Measurements from ENCODE around the gene RETREG3. TPM values are rescaled to one million over a fixed set of nuclear protein-coding genes. Genes with fewer than 3 reads are reported as not detected.

The RETREG3 gene
- total and polyA plus RNA-seq, 9 of the 15 experiments (the other 6 are each of a cell fraction or from before 2014, with no cell fraction given) = 4.1 to 39.0 (median 16.9) TPM

DNA sequence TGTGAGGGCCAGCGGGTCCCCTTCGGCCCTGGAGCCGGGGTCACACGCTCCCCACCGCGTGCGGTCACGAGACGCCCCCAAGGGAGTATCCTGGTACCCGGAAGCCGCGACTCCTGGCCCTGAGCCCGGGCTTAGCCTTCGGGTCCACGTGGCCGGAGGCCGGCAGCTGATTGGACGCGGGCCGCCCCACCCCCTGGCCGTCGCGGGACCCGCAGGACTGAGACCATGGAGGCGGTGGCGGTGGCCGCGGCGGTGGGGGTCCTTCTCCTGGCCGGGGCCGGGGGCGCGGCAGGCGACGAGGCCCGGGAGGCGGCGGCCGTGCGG, 73.2 kb downstream of the RETREG3 start, which contains the start of gene NAGLU (continued):
- TF ChIP-seq, protein P1, sequence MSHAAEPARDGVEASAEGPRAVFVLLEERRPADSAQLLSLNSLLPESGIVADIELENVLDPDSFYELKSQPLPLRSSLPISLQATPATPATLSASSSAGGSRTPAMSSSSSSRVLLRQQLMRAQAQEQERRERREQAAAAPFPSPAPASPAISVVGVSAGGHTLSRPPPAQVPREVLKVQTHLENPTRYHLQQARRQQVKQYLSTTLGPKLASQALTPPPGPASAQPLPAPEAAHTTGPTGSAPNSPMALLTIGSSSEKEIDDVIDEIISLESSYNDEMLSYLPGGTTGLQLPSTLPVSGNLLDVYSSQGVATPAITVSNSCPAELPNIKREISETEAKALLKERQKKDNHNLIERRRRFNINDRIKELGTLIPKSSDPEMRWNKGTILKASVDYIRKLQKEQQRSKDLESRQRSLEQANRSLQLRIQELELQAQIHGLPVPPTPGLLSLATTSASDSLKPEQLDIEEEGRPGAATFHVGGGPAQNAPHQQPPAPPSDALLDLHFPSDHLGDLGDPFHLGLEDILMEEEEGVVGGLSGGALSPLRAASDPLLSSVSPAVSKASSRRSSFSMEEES (CRISPR knock-in tag; IDR thresholded peaks at IDR 0.05) = peak; percentile 91
- TF ChIP-seq POLR2H (tag; IDR thresholded peaks at IDR 0.05; ENCODE audit: low read depth) (0 out of 2 replicates have a peak, but pooled peaks have one; percentile 8), ZNF140 (CRISPR knock-in tag; IDR thresholded peaks at IDR 0.05) (no peak), ZKSCAN3 (CRISPR knock-in tag; IDR thresholded peaks at IDR 0.05) (no peak), FOSL1 (tag; conservative IDR thresholded peaks at IDR 0.05) (peak; percentile 54; the same call in 1 of the 2 replicates), CHD2 (IDR thresholded peaks at IDR 0.05; ENCODE audit: low read depth, low read length) (peak; percentile 49; the same call in 1 of the 2 replicates), NFYB (IDR thresholded peaks at IDR 0.05; ENCODE audit: extremely low read depth, insufficient read length) (peak; percentile 71), CREM (IDR thresholded peaks at IDR 0.05; ENCODE audit: low read depth) (peak; percentile 56; the same call in 1 of the 2 replicates), MYC (IDR thresholded peaks at IDR 0.05; ENCODE audit: low read depth, low read length) (peak; percentile 86), MYC (CRISPR knock-in tag; IDR thresholded peaks at IDR 0.05; ENCODE audit: borderline replicate concordance, low read depth) (peak; percentile 71; the same call in 1 of the 2 replicates), POLR2A (conservative IDR thresholded peaks at IDR 0.05) (peak; percentile 78), POLR2G (IDR thresholded peaks at IDR 0.05; ENCODE audit: low read depth, low read length) (peak; percentile 89), FOS (IDR thresholded peaks at IDR 0.05; ENCODE audit: extremely low read depth, insufficient read length) (peak; percentile 57), NCOR1 (IDR thresholded peaks at IDR 0.05) (0 out of 2 replicates have a peak, but pooled peaks have one; percentile 2), GTF2E2 (tag; IDR thresholded peaks at IDR 0.05) (peak; percentile 79; the same call in 1 of the 2 replicates)
- TF ChIP-seq, protein P2, sequence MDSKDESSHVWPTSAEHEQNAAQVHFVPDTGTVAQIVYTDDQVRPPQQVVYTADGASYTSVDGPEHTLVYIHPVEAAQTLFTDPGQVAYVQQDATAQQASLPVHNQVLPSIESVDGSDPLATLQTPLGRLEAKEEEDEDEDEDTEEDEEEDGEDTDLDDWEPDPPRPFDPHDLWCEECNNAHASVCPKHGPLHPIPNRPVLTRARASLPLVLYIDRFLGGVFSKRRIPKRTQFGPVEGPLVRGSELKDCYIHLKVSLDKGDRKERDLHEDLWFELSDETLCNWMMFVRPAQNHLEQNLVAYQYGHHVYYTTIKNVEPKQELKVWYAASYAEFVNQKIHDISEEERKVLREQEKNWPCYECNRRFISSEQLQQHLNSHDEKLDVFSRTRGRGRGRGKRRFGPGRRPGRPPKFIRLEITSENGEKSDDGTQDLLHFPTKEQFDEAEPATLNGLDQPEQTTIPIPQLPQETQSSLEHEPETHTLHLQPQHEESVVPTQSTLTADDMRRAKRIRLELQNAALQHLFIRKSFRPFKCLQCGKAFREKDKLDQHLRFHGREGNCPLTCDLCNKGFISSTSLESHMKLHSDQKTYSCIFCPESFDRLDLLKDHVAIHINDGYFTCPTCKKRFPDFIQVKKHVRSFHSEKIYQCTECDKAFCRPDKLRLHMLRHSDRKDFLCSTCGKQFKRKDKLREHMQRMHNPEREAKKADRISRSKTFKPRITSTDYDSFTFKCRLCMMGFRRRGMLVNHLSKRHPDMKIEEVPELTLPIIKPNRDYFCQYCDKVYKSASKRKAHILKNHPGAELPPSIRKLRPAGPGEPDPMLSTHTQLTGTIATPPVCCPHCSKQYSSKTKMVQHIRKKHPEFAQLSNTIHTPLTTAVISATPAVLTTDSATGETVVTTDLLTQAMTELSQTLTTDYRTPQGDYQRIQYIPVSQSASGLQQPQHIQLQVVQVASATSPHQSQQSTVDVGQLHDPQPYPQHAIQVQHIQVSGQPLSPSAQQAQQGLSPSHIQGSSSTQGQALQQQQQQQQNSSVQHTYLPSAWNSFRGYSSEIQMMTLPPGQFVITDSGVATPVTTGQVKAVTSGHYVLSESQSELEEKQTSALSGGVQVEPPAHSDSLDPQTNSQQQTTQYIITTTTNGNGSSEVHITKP (IDR thresholded peaks at IDR 0.05; ENCODE audit: partially characterized antibody) = peak; percentile 84
- TF ChIP-seq, protein P3, sequence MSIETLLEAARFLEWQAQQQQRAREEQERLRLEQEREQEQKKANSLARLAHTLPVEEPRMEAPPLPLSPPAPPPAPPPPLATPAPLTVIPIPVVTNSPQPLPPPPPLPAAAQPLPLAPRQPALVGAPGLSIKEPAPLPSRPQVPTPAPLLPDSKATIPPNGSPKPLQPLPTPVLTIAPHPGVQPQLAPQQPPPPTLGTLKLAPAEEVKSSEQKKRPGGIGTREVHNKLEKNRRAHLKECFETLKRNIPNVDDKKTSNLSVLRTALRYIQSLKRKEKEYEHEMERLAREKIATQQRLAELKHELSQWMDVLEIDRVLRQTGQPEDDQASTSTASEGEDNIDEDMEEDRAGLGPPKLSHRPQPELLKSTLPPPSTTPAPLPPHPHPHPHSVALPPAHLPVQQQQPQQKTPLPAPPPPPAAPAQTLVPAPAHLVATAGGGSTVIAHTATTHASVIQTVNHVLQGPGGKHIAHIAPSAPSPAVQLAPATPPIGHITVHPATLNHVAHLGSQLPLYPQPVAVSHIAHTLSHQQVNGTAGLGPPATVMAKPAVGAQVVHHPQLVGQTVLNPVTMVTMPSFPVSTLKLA (conservative IDR thresholded peaks at IDR 0.05) = peak; percentile 96
- TF ChIP-seq, protein P4, sequence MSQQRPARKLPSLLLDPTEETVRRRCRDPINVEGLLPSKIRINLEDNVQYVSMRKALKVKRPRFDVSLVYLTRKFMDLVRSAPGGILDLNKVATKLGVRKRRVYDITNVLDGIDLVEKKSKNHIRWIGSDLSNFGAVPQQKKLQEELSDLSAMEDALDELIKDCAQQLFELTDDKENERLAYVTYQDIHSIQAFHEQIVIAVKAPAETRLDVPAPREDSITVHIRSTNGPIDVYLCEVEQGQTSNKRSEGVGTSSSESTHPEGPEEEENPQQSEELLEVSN (IDR thresholded peaks at IDR 0.05; ENCODE audit: borderline replicate concordance in 1 of 2, extremely low read depth in 1 of 2, insufficient read depth in 1 of 2, insufficient read length in 1 of 2, low read depth in 1 of 2, low read length in 1 of 2, poor library complexity in 1 of 2, severe bottlenecking in 1 of 2) = peak; percentile 42 to 88
- TF ChIP-seq, protein P5, sequence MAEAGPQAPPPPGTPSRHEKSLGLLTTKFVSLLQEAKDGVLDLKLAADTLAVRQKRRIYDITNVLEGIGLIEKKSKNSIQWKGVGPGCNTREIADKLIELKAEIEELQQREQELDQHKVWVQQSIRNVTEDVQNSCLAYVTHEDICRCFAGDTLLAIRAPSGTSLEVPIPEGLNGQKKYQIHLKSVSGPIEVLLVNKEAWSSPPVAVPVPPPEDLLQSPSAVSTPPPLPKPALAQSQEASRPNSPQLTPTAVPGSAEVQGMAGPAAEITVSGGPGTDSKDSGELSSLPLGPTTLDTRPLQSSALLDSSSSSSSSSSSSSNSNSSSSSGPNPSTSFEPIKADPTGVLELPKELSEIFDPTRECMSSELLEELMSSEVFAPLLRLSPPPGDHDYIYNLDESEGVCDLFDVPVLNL (CRISPR knock-in tag; IDR thresholded peaks at IDR 0.05; ENCODE audit: low read depth) = no peak
